OCI-M1 (cell line): Measurements from ENCODE around the gene CDH4.

Experiments used
- DNase-seq: peaks from one replicate; lab custom pipeline; 2025; lab: John Stamatoyannopoulos, UW

Gene CDH4

GRCh38 chr20:61281286-61281795 lies 29.3 kb downstream of the CDH4 start:
- DNase-seq, result no peak

DNA sequence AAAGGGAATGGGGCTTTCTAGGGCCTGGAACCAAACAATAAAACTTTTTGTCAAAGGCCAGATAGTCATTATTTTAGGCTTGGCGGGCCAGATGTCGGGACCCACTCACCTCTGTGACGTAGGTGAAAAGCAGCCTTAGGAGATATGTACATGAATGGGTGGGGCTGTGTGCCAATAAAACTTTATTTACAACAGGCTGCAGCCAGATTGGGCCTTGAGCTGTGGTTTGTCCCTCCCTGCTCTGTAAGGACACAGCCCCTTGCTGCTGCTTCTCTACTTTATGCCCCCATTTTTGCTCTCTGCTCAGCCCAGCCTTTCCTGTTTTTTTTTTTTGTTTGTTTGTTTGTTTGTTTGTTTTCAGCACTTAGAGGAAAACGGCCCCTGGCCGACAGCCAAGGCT lies 32.7 kb downstream of the CDH4 start:
- DNase-seq, result no peak

- DNase-seq, result no peak
Measured at GRCh38 chr20:61285152-61285645, 33.1 kb downstream of the CDH4 start.

- no peak for DNase-seq
Measured at GRCh38 chr20:61285691-61286090, 33.6 kb downstream of the CDH4 start.

GRCh38 chr20:61287583-61288275 lies 35.7 kb downstream of the CDH4 start:
- DNase-seq, result no peak

DNA sequence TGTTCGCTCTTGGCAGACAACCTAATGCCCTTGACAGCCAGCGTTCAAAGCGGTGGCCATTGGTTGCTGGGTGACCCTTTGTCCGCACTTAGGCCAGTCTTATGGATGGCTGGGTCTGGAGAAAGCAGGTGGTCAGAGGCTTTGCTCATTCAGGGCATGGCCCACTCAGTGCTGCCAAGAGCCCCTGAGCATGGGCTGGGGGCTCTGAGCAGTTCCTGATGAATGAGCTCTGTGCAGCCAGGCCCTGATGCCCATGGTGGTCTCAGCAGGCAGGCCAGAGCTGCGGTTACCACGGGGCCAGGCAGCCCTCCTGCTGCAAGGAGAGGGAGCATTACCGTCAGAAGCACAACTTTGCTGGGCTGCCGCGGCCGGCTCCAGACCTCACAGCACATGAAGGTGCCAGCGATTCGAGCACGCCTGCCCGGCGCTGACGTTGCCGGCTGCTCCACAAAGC lies 36.3 kb downstream of the CDH4 start:
- no peak for DNase-seq

DNA sequence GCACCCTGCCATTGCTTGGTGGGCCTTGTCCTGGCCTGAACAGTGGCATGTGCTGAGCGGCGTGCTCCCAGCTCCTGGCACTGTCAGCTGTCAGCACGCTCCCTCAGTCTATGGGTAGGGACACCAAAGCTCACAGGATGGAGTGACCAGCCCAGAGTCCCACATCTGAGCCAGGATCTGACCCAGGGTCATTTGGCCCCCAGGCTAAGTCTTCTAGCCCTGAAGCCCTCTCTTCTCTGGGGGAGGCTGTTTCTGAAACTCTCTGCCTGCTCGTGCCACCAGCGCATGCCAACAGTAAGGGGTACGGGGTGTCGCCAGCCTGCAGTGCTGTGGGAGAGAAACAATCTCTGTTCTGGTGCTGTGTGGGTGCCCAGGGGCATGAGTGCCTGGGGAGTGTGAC lies 37.1 kb downstream of the CDH4 start:
- no peak for DNase-seq

DNA sequence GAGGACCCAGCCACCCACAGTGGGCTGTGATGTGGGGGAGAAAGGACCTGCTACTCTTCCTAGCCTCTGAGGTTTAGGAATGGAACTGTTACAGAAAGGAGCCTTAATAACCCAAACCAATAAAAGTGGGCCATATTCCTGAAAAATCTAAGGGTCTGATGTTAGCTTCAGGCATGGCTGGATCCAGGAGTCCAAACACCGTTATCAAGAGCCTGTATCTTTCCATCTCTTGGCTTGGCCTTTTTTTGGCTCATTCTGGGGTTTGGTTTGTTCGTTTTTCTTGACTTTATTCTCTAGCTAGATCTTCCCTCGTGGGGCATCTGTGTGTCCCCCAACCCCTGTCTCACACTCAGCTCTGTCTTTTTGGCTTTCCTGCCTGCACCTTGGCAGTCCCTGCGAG lies 38.7 kb downstream of the CDH4 start:
- DNase-seq, result no peak

GRCh38 chr20:61291166-61291829 lies 39.2 kb downstream of the CDH4 start:
- no peak for DNase-seq

- DNase-seq, result no peak
Measured at GRCh38 chr20:61292391-61292790, 40.3 kb downstream of the CDH4 start.

DNA sequence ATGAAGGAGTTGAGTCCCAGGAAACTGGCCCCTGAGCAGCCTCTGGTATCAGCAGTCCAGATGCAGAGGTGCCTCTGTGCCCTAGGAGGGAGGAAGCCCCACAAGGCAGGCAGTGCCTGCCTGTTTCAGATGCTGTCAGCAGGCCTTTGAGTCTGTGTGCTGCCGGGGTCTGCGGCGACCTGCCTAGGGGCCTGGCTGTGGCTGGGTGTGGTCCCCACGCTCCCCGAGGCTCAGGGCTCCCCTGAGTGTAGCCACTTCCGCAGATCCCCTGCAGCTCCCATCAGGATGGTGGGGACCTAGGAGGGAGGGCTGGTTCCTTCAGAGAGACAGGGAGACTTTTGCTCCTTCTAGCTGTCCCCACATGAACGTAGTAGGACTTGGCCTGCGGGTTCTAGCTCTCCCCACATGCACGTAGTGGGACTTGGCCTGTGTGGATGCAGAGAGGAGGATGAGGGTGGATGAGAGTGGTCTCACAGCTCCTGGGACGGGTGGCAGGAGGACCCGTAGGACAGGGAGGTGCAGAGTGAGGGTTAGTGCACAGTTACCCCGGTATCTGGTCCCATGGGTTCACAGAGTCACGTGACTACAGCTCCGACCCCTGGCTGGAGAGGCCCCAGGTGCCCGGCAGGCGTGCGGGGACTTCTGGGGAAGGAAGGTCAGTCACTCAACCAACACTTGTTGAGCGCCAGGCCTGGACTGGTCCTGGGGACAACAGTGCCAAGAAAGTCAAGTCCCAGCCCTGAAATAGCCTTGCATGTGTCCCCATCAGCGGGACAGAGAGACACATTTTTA lies 41.0 kb downstream of the CDH4 start:
- no peak for DNase-seq

DNA sequence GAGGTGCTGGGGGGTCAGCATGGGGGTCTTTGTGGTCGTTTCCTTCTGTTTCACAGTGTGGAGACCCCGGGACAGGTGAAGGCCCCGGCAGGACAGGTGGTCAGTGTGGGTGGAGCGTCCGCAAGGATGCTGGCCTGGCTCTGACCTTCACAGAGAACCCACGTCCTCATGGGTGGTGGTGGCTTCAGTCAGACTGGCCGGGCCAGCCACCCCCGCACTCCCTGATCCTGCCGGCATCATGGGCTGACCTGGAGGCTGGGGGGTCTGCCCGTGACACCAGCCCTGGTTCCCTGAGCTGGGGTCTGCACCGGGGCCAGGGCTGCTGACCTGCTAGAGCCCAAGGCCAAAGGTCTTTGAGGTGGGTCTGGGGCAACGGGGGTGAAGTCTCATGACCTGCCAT lies 41.9 kb downstream of the CDH4 start:
- no peak for DNase-seq

DNA sequence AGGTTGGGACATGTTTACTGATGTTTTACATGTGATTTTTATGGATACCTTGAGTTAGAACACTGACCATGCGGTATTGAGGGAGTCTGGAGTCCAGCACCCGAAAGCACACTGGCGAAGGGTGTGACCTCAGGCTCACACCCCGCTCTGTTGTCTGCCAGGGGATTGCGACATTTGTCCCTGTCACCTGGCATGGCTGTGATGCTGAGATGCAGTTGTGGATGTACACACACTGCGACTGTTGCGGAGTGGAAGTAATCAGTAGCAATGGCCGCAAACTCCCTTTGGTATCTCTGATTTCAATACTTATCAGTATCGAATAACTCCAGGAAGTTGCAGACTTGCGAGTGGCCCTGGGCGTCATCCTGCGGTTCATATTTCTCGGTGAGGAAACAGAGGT lies 43.2 kb downstream of the CDH4 start:
- no peak for DNase-seq

DNA sequence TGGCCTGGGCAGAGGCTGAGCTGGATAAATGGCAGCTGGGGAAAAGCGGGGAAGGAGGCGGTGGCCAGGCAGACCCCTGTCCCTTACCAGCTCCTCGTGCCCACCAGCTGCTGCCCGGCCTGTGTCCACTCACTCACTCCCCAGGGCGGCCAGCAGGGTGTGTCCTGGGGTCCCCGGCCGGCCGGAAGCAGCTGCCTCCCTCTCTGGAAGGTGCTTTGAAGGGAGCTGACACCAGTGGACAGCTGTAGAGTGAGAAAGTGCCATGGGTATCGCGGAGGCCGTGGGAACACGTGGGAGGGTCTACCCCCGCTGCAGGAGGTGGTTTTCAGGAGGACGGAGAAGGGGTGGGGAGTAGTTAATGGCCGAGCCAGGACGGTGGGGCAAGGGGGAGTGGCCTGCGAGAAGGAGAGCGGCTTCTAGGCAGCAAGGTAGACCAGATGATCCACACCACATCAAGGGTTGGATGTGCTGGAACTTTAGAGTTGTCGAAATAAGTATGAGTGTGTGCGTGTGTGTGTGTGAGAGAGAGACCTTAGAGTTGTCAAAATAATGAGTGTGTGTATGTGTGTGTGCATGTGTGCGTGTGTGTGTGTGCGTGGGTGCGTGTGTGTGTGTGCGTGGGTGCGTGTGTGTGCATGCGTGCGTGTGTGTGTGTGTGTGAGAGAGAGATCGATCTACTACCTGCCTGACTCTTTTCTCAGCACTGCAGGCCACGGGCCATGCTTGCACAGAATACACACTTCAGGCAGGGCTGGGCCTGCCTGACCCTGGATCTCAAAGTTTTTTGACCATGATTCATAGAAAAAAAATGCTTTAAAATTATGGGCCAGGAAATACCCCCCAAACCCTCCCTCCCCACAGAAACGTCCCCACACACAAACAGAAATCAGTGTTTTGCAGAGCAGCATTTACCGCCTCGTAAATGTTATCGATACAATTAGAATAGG lies 43.9 kb downstream of the CDH4 start:
- DNase-seq, result no peak

DNA sequence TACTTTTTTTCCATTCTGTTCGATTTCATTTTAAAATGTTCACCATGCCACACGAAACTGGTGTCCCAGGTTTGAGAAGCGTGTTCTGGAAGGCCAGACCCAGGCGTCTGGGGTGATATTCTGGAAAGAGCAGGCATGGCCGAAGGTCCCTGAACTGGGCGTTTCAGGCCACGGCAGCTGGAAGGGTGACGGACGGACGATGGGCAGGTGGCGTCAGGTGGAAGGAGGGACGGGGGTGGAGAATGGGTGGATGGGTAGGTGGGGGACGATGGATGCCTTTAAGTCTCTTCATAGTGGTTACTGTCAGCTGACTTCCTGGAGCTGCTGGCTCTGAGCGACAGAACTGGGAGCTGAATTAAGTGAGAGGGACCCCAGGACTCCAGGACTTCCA lies 44.6 kb downstream of the CDH4 start:
- DNase-seq, result no peak

DNA sequence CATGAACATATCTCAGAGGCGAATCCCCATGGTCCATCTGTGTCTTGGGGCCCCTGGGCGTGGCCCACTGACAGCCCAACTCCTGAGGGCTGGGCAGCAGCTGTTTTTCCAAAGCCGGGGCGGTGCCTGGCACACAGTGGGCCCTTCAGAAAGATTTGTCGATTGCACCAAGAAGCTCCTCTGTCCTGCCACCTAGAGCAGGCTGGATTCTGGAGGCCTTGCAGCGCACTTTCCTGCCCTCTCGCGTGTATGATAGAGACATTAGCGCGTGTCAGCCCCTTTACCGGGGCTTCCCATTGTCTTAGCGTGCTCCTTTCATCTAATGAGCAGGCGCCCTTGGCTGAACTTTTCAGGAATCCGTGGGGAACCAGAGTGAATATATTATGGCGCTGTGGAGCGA lies 45.4 kb downstream of the CDH4 start:
- no peak for DNase-seq

GRCh38 chr20:61297986-61298385 lies 45.9 kb downstream of the CDH4 start:
- DNase-seq, result no peak

- no peak for DNase-seq
Measured at GRCh38 chr20:61298661-61299060, 46.6 kb downstream of the CDH4 start.

DNA sequence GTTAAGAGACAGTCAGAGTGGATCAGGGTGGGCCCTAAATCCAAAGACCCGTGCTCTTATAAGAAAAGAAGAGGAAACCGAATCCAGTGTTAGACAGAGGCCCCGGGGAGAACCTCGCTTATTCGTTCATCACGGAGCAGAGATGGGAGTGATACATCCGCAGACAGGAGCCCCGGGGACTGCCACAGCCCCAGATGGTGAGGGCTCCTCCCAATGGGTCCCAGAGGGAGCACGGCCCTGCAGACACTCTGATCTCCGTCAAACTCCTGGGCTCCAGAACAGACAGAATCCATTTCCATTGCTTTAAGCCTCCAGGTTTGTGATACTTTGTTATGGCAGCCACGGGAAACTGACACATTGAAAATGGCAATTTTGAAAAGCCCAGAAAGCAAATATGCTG lies 47.0 kb downstream of the CDH4 start:
- DNase-seq, result no peak

DNA sequence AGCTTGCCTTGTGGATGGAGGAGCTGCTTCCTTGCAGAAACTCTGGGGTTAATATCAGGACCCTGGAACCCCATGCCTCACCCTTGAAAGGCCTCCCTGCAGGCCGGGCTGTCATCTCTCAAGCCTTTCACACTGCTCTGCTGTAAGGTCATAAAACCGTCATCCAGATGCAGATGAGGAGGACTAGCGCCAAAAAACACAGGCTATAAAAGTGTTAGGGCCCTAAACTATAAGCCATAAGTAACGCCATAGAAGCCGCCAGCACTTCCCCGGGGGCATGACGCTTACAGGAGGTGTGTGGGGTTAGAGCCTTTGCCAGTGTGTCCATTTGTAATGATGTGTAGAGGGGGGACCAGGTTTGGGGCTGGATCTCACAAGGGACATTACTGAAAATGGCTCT lies 47.6 kb downstream of the CDH4 start:
- no peak for DNase-seq

GRCh38 chr20:61300293-61300692 lies 48.2 kb downstream of the CDH4 start:
- no peak for DNase-seq

- no peak for DNase-seq
Measured at GRCh38 chr20:61300709-61301108, 48.6 kb downstream of the CDH4 start.
